Astrocyte (in vitro differentiated cells and primary cell): Measurements from ENCODE around the gene CACNG7.

Experiments
- CTCF ChIP-seq: IDR thresholded peaks from 2 replicates; pipeline ENCODE4 v1.5.1; 2011; ENCODE audit warnings: low read depth, mild to moderate bottlenecking, inconsistent platforms, low read length, moderate library complexity; ENCODE audit not compliant: insufficient read depth
- EZH2 ChIP-seq: IDR thresholded peaks from 2 replicates; pipeline ENCODE4 v1.6.1; 2012; ENCODE audit warnings: mild to moderate bottlenecking, low read length, inconsistent platforms; ENCODE audit not compliant: insufficient read depth

- TF ChIP-seq CTCF (no peak), EZH2 (no peak)
These were observed 50.0 kb downstream of the CACNG7 start for GRCh38 chr19:53958823-53959757.
